C4-2B (cell line): Measurements from ENCODE around the gene RACK1.

Experiments used
- H3K27ac ChIP-seq: fragments of 450-650 bp; 2 replicates; pipeline ENCODE4 v1.5.1; 2017
- ZFX ChIP-seq: fragments of 450-650 bp; IDR thresholded peaks from 2 replicates; pipeline ENCODE4 v1.6.1; 2017
- TF ChIP-seq, protein P1 (sequence below): fragments of 450-650 bp; conservative IDR thresholded peaks from 2 replicates; pipeline ENCODE4 v1.5.1; 2017; ENCODE audit warnings: mild to moderate bottlenecking

Gene RACK1

DNA sequence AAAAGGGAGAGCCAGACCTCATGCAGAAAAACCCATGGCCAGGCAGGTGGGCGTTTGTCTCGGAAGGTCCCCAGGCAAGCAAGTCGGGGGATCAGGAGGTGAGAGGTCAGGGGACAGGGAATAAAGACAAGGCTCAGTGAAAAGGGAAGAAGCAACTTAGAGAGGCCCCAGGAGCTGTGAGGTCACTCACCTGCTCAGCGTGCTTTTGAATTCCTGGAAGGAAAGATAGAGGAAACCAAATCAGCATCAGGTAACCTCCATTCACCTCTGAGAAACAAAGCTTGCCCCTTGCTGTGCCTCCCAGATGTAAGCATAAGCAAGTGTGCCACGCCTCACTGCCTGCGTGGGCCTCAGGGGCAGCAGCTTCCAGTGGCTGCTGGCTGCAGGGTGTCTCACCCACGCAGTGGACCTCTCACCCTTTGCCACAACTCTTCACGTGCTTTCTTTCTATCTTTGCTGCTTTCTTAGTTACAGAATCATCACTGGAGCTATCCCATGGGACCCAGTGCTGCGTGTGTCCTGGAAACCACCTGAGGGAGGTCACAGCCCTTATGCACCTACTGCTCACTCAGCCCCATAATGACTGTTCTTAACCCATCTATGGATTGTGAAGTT is 44.7 kb downstream of the RACK1 start:
- H3K27ac ChIP-seq: no peak overlapping the region
- TF ChIP-seq ZFX: no peak
- TF ChIP-seq, protein P1, sequence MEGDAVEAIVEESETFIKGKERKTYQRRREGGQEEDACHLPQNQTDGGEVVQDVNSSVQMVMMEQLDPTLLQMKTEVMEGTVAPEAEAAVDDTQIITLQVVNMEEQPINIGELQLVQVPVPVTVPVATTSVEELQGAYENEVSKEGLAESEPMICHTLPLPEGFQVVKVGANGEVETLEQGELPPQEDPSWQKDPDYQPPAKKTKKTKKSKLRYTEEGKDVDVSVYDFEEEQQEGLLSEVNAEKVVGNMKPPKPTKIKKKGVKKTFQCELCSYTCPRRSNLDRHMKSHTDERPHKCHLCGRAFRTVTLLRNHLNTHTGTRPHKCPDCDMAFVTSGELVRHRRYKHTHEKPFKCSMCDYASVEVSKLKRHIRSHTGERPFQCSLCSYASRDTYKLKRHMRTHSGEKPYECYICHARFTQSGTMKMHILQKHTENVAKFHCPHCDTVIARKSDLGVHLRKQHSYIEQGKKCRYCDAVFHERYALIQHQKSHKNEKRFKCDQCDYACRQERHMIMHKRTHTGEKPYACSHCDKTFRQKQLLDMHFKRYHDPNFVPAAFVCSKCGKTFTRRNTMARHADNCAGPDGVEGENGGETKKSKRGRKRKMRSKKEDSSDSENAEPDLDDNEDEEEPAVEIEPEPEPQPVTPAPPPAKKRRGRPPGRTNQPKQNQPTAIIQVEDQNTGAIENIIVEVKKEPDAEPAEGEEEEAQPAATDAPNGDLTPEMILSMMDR: no peak

DNA sequence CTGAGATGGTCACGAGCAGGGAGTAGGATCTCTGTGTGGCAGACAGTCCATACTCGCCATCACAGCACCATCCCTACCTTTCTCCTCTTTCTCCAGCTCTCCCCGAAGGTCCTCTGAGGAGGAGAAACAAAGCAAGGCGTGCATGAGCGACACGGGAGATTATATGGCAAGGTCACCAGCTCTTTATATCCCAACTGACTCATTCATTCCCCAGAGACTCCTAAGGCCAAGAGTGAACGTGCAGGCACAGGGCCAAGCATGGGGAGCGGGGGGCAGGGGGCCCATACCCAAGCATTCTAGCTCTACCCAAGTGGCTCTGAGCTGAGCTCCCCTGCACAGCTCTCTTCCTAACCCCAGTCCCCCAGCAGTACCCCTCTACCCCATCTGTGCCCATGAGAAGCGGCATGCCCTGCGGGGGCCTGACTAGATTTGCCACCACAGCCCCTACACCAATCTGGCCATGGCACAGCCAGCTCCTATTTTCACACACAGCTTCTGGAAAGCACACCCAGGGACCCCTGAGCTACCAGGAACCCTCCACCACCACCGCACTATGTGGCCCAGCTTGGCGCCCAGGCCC is 45.5 kb downstream of the RACK1 start:
- no peak overlapping the region for H3K27ac ChIP-seq
- TF ChIP-seq, protein P1: no peak
- no peak for TF ChIP-seq ZFX

DNA sequence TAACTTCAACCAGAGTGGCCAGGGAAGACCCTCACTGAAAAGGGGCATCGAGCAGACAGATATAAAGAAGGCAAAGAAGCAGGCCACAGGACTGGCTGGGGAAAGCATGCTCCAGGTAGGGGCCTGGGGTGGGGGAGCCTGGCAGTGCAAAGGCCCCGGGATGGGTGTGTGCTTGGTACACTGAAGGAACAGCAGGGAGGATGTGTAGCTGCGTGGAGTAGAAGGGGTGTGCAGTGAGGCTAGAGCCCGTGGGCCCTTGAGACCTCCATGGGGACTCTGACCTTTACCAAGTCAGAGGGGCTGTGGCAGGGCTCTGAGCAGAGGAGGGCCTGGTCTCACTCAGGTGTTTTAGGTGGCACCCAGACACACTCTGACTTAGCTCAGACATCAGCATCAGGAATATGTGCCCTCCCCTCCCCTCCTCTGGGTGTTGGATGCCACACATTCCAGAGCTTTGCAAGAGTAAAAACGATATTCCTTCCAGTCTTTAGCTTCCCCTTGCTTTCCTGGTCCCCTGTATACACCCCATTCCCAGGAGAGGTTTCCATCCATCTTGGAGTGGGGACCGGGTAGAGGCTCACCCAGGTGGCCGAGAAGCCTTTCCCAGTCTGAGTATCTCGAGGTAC is 46.3 kb downstream of the RACK1 start:
- no peak overlapping the region for H3K27ac ChIP-seq
- TF ChIP-seq, protein P1: no peak
- TF ChIP-seq ZFX: no peak

DNA sequence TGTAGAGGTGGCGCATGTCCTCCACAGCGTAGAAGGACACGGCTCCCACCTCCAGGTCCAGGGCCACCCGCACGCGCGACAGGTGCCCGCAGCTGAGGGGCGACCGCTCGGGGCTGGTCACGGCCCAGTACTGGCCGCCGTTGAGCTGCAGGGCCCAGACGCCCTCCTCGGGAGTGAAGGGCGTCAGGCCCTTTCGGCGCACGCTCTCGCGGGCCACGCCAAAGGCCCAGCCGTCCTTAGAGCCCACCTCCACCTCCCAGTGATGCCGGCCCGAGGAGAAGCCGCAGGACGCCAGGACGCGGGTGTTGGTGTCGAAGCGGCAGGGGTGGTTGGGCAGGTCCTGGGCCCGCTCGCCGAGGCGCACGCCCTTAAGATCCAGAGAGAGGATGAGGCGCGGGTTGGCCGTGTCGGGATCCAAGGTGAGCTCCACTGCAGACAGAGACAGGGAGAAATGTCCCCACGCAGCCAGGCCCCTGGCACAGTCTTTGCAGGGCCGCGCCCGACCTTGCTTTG is 48.4 kb downstream of the RACK1 start:
- H3K27ac ChIP-seq: no peak overlapping the region
- TF ChIP-seq ZFX: no peak
- TF ChIP-seq, protein P1: no peak

DNA sequence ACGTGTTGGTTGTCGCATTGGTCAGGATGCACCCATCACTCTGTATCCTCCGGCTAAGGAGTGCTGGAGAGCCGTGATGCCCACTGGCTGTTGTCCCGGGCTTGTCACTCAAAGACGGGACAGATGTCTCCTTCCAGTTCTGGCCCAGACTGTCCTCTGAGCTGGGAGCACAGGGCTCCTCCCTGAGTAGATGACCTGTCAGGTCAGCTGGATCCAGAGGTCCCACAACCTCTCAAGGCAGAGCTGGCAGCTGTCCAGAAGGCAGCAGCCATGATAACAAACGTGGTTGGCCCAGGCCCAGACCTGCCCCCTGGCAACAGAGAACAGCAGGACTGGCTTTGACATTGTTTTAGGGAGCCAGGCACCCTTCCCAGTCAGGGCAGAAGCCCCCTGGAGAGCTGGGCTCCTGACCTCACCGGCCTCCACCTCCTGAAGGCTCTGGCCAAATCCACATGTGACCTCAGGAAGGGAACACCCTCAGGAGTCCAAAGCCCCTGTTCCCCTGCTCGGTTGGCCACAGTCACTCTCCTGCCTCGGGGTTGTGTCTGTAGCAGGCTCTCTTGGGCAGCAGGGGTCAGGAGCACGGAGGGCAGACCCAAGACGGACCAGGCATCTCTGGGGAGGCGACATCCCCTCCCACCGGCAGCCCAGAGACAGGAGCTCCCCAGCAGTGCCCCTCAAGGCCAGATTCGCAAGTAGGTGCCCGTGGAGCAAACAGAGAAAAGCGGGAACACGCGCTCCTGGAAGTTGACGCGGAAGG is 49.0 kb downstream of the RACK1 start:
- TF ChIP-seq, protein P1: no peak
- no peak for TF ChIP-seq ZFX
- no peak overlapping the region for H3K27ac ChIP-seq

DNA sequence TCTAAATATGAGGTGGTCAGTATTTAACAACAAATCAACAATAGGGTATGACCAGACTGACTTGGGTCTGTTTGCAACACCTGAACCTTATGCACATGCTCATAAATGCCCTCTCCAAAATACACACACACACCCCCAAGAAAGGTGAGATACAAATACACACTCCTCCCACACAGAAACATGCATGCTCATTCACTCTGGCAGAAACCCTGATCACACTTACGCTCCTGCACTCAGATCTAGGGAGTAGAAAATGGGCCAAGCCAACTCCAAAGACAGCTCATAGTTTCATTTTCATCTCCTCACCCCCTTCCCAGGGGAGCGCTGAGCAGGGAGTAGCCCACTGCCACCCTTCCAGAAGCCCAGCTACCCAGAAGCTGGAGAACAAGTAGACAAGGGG is 50.0 kb downstream of the RACK1 start:
- TF ChIP-seq, protein P1: no peak
- no peak for TF ChIP-seq ZFX
- H3K27ac ChIP-seq: no peak overlapping the region
